GM06990 (cell line): ENCODE results near the gene IAPP.

Source experiments
- DNase-seq: peaks from one replicate; pipeline ENCODE4 v3.0.0-alpha.2; 2011; ENCODE audit not compliant: insufficient read length; ENCODE audit errors: extremely low read depth
- H3K27me3 ChIP-seq: replicated peaks from 2 replicates; pipeline ENCODE4 v1.6.0; 2011; ENCODE audit warnings: low read length; ENCODE audit not compliant: control insufficient read depth, insufficient read depth
- H3K36me3 ChIP-seq: 2 replicates; pipeline ENCODE4 v1.5.1; 2011; ENCODE audit warnings: low read length; ENCODE audit not compliant: control insufficient read depth, insufficient read depth
- H3K4me3 ChIP-seq: replicated peaks from 2 replicates; pipeline ENCODE4 v1.5.1; 2011; ENCODE audit warnings: low read depth, mild to moderate bottlenecking, control low read depth, low read length
- CTCF ChIP-seq: IDR thresholded peaks from 2 replicates; pipeline ENCODE4 v1.5.1; 2011; ENCODE audit warnings: low read length, control low read depth, mild to moderate bottlenecking, inconsistent platforms; ENCODE audit not compliant: insufficient read depth, poor library complexity, severe bottlenecking

The IAPP gene

DNA sequence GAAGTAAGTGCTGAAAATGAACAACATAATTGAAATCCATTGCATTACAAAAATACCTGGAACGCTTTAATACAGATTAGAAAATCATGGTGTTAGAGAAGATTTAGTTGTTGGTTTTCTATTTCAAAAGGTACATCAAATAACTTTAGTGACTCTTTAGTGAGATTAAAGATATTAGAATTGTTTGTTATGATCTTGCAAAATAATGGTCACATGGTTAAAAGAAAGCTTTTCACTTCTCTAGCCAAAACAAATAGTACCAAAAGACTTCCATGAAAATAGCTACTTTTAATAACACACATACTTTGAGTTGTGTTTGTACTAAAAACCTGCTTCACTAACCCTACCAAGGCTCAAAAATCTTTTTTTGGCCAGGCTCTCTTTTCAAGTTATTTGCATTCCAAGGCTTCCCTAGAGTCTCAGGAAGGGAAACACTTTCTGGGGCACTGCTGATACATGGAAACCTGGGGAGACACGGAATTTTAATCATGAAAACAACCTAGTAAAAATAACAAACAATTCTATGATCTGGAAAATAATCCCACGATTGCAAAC lies 37.9 kb upstream of the IAPP start, which contains the start of gene SLCO1A2:
TSS of gene SLCO1A2 (minus strand) at position 147 of the 555 bp plus-strand sequence. CDS start 270 bp downstream, outside the sequence.
- H3K4me3 ChIP-seq: no peak within 1 kb of the TSS
- TF ChIP-seq CTCF: no peak
- no peaks in the 10 kb centered on the region for H3K36me3 ChIP-seq
- no peaks in the 10 kb centered on the region for H3K27me3 ChIP-seq
- DNase-seq: no peak

GRCh38 chr12:21336656-21337055 lies 36.0 kb upstream of the IAPP start:
- Histone ChIP-seq H3K4me3 (no peak overlapping the region), H3K27me3 (no peaks in the 10 kb centered on the region), H3K36me3 (no peaks in the 10 kb centered on the region)
- no peak for TF ChIP-seq CTCF
- DNase-seq: no peak

DNA sequence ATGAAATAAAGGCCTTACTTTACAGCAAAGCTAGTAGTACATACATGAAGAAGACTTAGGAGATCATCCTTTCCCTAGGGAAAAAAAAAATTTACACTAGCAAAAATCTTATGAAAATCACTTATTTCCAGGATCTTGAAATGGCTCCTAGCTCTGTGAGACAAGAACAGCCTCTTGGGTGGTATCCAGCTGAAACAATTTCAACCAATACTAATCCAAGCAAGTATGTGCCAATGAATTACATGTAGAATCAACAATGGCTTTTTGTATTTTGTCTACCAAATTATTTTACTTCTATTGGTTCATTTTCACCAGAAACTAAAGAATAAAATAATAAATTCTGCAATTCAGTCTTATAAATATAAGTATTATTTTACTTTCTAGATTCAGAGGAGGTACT lies 35.2 kb upstream of the IAPP start:
- no peak for DNase-seq
- Histone ChIP-seq H3K36me3 (no peaks in the 10 kb centered on the region), H3K27me3 (no peaks in the 10 kb centered on the region), H3K4me3 (no peak overlapping the region)
- TF ChIP-seq CTCF: no peak

DNA sequence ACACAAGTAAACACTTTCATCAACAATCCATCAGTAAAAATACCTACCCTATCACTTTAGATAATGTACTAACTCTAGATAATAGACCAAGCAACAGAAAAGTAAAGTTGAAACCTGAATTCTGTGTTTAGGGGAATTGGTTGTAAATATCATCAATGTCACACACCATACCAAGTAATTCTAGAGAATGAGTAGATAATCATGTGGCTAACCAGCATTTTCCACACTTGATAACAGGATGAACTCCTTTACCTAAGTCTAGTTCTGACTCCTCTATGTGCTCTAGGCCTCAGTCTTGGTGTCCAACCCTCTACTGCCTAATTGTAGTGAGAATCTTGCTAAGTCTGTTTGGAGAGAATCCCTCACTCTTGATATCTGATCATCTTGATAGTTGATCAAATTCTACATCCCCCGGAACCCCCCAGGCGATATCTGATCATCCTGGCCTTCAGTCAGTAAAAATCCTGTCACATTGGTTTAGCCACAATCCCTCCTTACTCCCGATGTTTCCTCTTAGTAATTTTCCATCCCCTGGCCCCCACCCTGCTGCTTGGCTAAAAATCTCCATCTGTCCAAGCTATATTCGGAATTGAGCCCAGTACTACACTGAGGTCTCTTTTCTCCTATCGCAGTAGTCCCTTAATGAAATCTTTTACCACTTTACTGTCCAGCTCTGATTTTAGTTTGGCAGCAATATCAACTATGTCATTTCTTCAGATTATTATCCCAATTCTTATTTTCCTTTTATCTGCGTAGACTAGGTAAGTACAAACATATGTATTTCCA lies 34.5 kb upstream of the IAPP start:
- no peak for TF ChIP-seq CTCF
- no peak for DNase-seq
- H3K36me3 ChIP-seq: no peaks in the 10 kb centered on the region
- H3K27me3 ChIP-seq: no peaks in the 10 kb centered on the region
- no peak overlapping the region for H3K4me3 ChIP-seq

- H3K27me3 ChIP-seq: no peaks in the 10 kb centered on the region
- DNase-seq: no peak
- no peaks in the 10 kb centered on the region for H3K36me3 ChIP-seq
- TF ChIP-seq CTCF: no peak
- H3K4me3 ChIP-seq: no peak overlapping the region
These were observed 32.8 kb upstream of the IAPP start for GRCh38 chr12:21339921-21340320.
